ENCODE results near the gene SPIRE2. TPM values are rescaled to one million over a fixed set of nuclear protein-coding genes. Genes with fewer than 3 reads are reported as not detected.

Gene SPIRE2
- total RNA-seq, 1 donor from 2014 or later: 0.54 TPM

DNA sequence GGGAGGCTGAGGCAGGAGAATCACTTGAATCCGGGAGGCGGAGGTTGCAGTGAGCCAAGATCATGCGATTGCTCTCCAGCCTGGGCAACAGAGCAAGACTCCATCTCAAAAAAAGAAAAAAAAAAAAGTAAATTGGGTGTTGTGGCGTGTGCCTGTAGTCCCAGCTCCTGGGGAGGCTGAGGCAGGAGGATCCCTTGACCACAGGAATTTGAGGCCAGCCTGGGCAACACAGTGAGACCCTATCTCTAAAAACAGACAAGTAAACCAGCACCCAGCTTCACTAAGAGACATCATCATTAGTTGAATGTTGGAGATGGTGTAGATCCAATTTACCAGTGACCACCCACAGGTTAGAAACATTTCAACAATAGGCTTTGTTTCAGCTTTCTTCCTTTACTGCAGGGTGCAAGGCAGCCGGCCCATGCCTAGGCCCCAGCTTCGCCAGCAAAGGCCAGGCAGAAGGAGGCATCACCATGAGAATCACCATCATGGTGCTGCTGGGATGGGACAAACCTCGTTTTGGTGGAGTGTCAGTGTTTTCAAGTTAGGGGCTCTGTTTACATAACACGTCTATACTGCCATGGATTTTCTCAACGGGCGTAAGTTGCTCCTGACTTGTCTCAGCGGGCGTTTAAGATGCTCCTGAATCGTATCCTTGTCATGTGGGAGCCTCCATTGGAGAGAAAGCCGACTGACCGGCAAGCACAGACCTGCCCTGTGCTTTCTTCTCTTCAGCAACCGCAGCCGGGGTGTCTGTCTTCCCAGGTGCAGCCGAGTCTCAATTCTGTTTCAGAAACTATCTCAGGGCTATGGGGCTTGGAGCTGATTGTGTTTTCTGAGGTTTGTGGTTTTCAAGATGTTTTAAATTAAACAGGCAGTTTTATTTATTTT is 52.4 kb downstream of the SPIRE2 start:
- peak; percentile 21 for DNase-seq (ENCODE audit: missing footprints)
- intact Hi-C loops (cut with DNase I): no loop called here
- no peak for ATAC-seq

DNA sequence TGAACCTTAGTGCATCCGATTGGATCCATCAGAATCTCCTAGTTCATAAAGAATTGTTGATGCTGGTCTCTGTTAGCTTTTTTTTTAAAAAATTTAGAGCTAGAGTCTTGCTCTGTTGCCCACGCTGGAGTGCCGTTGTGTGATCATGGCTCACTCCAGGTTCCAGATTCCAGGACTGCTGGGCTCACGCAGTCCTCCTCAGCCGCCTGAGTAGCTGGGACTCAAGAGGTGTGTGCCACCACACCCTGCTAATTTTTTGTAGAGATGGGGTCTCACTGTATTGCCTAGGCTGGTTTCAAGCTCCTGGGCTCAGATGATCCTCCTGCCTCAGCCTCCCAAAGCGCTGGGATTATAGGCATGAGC is 53.1 kb downstream of the SPIRE2 start:
- intact Hi-C loops (cut with DNase I): no loop called here
- DNase-seq (ENCODE audit: missing footprints) (peak; percentile 20), ATAC-seq (no peak)

DNA sequence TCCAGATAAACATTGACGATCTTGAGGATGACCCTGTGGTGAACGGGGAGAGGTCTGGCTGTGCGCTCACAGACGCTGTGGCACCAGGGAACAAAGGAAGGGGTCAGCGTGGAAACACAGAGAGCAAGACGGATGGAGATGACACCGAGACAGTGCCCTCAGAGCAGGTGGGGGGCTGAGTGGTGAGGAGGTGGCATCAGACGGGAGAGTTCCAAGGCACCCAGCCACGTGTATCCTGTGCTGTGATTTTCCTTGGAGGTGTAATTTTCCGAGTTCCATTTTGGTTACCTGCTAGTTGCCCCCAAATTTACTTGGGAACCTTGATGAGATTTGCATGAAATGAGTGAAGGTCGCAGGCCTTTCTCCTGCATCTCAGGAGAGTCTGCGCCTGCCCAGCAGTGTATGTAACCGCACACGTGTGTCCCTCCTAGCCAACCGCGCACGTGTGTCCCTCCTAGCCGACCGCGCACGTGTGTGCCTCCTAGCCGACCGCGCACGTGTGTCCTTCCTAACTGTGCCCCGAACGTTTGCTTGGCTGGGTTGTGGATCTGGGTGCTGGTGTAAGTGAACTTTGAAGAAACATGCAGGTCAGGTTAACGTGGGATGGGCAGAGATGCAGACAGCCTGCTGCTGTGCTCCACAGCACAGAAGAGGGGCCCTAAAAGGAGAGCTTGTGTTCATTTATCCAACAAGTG is 55.2 kb downstream of the SPIRE2 start:
- ATAC-seq: no peak
- intact Hi-C loops (cut with DNase I): no loop called here
- DNase-seq (ENCODE audit: missing footprints): peak; percentile 43

DNA sequence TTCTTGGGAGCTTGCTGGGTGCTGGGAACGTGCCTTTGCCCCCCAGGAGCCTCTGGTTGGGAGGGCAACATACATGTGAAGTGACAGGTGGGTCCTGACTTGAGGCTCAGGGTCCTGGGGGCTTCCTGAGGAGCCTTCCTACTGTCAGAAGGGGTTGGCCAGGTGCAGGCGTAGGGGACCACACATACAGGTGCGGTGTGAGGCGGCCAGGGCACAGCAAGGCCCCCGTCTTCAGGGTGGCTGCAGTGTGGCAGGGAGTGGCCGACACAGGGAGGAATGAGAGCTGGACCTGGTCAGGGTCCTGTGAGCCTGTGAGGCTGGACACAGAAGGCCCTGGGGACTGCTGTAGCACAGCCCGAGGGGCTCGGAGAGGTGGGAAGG is 55.8 kb downstream of the SPIRE2 start:
- DNase-seq (ENCODE audit: missing footprints) (peak; percentile 11), ATAC-seq (peak; percentile 8)
- intact Hi-C loops (cut with DNase I): no loop called here

DNA sequence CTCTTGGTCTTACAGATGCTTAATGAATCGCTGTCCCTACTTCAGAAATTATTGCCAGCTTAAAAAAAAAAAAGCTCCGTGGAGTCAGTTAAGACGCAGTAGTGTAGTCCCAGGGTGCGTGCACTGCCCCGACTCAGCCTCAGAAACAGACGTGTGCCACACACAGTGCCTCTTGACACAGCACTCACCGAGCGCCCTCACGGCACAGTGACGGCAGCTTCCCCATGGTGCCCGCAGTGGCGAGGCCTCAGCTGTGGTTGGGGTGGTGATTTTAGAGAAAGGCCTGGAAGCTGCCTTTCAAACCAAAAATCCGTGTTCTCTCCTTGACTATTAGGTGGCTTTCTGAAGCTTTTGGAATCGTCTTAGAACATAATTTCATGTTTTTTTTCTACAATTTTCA is 59.0 kb downstream of the SPIRE2 start:
- peak; percentile 27 for DNase-seq (ENCODE audit: missing footprints)
- intact Hi-C loops (cut with DNase I): no loop called here
- ATAC-seq: no peak

DNA sequence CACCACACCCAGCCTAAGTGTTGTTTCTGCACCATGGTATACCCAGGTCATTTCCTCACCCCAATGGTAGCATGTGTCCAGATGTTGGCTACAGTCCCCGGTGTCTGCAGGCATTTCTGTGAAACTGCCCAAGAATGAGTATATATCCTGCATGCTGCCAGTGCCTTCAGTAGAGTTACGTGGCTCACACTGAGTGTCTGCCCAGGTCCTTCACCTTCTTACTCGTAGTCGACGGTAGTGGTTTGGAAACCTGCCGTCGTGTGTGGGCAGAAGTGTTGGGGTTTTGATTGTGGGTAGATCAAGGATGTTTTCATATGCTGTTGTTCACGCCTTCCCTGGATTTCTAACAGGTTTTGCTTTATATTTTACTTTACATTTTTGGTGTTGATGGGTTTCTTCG is 61.9 kb downstream of the SPIRE2 start:
- ATAC-seq (no peak), DNase-seq (ENCODE audit: missing footprints) (peak; percentile 9)
- intact Hi-C loops (cut with DNase I): no loop called here

DNA sequence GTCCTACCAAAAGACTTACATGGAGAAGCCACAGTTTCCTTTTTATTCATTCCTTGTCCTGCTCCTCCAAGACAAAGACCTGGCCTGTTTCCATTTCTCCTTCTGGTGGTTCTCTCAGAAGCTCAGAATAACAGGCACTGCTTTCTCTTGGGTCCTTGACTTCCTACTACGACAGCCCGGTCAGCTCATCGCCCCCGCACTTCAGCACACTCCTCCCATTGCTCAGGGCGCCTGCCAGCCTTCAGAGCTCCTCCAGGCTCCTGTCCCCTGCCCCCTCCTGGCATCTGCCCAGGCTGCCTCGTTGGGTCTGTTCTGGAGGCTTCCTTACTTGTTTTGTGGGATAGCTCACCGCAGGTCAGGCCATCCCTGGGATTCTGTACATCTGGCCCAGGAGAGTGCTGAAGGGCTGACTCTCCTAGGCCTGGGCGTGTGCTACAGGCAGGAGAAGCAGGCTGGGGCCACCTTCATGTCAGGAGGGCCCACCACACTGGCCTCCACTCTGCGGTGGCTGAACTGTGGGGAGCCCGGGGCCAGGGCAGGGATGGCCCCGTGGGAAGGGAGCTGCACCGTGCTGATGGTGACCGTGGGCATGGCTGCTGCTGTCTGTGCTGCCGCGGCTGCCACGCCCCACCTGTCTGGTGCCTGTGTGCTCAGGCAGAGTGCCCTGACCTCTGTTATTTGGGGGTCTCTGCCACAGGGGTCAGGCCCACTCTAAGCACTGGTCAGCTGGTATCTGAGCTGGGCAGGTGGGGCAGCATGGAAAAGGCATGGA is 62.8 kb downstream of the SPIRE2 start:
- DNase-seq (ENCODE audit: missing footprints) (peak; percentile 54), ATAC-seq (no peak)
- intact Hi-C loops (cut with DNase I): no loop called here

DNA sequence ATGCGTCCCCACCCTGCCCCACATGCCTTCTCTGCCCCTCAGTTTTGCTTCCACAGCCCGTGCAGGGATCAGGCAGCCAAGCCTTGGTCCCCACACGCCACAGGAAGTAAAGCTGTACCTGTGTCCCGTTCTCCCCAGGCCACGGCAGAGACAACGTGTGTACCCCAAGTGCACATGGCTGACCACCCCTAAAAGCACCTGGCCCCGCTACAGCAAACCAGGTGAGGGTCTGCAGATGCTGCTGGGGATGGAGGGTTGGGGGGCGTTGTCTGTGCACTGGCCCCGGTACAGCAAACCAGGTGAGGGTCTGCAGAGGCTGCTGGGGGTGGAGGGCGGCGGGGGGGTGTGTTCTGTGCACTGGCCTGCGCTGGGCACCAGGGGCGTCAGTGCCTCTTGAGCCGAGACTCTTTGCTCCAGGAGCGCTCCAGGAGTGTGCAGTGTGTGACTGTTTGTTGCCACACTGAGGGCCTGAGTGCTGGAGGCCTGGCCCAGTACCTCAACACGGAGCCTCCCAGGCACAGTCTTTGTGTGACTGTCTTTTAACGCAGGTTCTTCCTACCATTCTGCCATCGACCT is 63.9 kb downstream of the SPIRE2 start:
- intact Hi-C loops (cut with DNase I): no loop called here
- DNase-seq (ENCODE audit: missing footprints): peak; percentile 49
- no peak for ATAC-seq

DNA sequence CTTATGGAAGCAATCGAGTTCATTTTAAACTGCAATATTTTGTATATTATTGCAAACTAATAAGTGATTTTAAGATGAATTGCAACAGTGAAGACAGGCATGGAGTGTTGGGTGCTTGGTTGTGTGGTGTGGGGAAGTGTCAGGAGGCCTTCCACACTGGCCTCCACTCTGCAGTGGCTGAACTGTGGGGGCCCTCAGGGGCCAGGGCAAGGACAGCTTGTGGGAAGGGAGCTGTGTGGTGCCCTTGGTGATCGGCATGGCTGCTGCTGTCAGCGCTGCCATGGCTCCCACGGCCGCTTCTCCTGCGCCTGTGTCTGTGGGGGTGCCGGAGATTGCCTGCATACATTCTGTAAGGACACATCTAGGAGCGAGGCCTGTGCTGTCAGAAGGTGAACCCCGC is 64.4 kb downstream of the SPIRE2 start:
- intact Hi-C loops (cut with DNase I): no loop called here
- DNase-seq (ENCODE audit: missing footprints) (no peak), ATAC-seq (no peak)

DNA sequence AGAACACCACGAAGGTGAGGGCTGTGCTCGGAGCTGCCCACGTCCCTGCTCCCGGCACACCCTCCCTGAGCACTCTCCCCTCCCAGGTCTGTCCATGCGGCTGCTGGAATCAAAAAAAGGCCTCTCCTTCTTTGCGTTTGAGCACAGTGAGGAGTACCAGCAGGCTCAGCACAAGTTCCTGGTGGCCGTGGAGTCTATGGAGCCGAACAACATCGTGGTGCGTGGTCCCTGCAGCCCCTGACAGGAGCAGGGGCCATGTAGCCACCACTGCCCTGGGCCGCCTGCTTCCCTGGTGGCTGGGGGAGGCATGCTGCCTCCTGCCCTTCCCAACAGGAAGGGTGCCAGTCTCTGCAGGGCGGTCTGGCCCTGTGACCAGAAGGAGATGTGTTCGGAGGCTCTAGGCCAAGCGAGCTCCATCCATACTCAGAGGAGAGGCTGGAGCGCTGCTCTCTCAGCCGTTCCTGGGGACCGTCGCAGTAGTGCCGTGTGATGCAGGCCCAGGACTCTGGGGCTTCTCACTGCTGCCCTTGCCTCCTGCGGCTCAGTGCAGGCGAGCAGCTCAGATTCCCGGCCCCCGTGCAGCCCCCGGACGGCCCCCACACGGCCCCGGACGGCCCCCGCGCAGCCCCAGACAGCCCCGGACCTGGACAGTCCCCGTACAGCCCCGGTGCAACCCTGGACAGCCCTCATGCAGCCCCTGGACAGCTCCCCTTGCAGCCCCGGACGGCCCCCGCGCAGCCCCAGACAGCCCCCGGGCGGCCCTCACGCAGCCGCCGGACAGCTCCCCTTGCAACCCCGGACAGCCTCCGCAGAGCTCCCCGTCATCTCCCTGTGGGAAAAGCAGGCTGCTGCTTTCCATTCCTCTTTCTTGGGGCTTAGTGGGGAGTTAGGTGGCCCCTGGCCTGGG is 65.6 kb downstream of the SPIRE2 start:
- ATAC-seq (no peak), DNase-seq (ENCODE audit: missing footprints) (peak; percentile 50)
- intact Hi-C loops (cut with DNase I): no loop called here

DNA sequence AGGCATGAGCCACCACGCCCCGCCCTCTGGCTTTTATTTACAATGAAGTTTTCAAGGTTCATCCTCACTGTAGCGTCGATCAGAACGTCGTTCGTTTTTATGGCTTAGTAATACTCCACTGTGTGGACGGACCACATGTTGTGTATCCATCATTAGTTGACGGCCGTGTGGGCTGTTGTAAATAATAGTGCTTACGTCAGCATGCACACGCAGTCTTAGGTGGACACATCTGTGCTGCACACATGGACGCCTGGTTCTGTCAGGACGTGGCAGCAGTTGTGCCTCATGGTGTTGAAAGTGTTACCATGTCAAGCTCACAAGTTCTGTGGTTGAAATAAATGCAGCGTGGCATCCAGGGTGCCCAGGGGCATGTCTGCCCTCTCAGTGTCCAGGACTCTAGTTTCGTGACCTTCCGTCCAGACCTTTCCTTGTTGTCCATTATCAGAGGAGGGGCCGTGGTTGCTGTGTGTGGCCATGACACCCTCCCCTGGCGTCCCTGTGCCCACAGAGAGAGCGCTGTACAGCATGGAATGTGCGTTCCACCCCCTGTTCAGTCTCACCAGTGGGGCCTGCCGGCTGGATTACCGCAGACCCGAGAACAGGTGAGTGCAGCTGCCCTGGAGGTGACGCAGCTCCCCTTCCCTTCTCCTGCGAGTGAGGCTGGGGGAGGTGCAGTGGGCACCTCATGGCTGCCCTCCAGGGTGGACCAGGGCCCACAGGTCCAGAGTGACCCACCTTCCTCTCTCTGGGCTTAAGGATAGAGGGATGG is 67.4 kb downstream of the SPIRE2 start:
- intact Hi-C loops (cut with DNase I): no loop called here
- DNase-seq (ENCODE audit: missing footprints): peak; percentile 15

DNA sequence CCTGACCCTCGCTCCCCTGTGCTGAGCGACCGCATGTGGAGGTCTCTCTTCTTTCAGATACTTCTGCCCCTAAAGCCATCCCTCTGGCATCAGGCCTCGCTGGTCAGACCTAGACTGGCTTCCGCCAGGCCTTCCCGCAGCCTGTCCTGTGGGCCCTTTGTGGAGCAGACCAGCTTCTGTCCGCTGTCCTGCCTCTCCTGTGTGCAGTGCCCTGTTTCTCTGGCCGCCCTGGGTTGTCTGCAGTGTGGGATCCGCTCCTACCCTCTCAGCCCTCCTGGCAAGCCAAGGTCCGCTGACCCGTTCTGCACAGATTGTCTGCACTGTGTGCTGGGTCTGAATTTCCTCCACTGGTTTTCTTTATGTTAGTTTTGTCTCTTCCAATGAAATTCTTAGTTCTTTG is 68.9 kb downstream of the SPIRE2 start:
- ATAC-seq (no peak), DNase-seq (ENCODE audit: missing footprints) (no peak)
- intact Hi-C loops (cut with DNase I): no loop called here

More for the DNA sequence above, 67.4 kb downstream of the SPIRE2 start:
- ATAC-seq: no peak

DNA sequence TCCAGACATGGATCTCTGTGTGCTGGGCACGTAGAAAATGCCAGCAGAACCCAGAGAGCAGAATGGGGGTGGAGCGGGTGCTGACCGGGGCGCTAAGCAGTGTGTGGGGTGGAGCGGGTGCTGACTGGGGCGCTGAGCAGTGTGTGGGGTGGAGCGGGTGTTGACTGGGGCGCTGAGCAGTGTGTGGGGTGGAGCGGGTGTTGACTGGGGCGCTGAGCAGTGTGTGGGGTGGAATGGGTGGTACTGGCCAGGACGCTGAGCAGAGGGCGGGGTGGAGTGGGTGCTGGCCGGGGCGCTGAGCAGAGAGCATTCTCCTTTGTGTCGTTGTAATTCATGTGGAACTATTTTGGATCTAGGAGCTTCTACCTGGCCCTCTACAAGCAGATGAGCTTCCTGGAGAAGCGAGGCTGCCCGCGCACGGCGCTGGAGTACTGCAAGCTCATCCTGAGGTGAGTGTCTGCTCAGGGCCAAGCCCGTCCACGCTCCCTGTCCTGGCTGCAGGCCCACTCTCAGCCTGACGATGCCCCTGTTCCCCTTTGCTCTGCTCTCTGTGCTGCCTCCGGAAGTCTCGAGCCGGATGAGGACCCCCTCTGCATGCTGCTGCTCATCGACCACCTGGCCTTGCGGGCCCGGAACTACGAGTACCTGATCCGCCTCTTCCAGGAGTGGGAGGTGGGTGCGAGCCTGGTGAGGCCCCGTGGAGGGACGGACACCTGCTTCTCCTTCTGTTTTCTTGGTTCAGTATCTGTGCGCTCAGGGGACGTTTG is 70.1 kb downstream of the SPIRE2 start:
- ATAC-seq: no peak
- DNase-seq (ENCODE audit: missing footprints): peak; percentile 56
- intact Hi-C loops (cut with DNase I): no loop called here

DNA sequence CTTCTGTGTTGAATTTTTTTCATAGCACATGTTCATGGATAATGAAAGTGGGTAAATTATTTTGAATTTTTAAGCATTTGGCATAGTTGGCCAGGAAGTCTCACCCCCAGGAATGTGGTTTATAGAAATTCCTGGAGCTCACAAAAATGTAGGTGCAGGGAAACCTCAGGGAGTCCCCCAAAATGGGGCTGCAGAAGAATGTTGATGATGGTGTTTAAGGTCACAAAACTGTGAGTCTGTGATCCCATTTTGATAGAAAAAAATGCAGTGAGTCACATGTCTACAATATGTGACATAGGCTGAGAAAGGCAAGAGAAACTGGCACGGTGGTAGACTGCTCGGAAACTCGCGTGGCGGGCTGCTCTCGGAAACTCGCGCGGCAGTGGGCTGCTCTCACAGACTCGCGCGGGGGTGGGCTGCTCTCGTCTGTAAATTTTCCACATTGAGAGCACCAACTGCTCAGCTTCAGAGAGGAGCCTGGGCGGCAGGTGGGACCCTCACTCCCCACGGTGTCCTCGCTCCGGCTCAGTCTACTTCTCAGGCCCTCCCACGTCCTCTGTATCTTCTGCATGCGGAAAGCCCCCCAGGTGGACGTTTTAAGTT is 71.7 kb downstream of the SPIRE2 start:
- peak; percentile 49 for DNase-seq (ENCODE audit: missing footprints)
- ATAC-seq: no peak
- intact Hi-C loops (cut with DNase I): no loop called here

DNA sequence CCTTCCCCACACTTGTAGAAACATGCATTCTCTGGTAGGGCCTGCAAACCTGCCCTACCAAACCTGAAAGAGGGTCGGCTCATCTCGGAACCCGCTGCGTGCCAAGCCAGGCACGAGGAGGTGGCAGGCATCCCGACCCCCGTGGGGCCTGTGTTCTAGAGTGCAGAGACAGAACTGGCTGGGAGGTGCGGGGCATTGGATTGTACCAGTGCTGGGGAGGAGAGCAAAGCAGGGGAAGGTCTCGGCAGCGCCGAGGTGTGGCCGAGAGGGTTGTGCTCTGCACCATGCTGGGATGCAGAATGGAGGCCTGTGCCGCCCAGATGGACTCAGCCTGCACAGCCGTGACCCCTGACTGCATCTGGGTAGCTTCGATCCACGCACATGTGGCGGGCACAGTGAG is 72.6 kb downstream of the SPIRE2 start:
- DNase-seq (ENCODE audit: missing footprints): peak; percentile 59
- intact Hi-C loops (cut with DNase I): no loop called here
- no peak for ATAC-seq

DNA sequence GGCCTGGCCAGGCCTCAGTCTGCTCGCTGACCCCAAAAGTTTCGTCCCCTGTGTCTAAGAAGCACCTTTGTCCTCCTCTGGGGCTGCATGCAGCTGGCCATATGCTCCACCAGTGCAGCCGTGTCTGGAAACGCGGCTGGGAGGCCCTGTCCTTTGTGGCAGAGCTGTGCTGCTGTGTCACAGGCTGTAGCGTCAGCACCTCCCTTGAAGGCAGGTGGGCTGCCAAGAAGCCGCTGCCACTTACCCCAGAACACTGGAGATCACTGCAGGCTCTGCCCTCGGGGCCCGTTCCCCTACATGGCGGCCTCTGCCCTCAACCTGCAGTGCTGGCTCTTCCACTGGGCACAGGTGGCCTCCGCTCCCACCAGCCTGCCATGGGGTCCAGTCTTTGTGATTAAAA is 74.7 kb downstream of the SPIRE2 start:
- DNase-seq (ENCODE audit: missing footprints): no peak
- no peak for ATAC-seq
- intact Hi-C loops (cut with DNase I): no loop called here
